VCaP (cell line): ENCODE data around the gene NPFFR1.

Source experiments
- H3K27ac ChIP-seq: fragments of 450-650 bp; 2 replicates; pipeline ENCODE4 v1.5.1; 2017
- CTCF ChIP-seq: fragments of 450-650 bp; conservative IDR thresholded peaks from 2 replicates; pipeline ENCODE4 v1.5.1; 2017; ENCODE audit warnings: mild to moderate bottlenecking, moderate library complexity

NPFFR1 gene

GRCh38 chr10:70283445-70284399 is at the start of gene NPFFR1:
Gene NPFFR1 (minus strand): TSS chr10:70284004. CDS start chr10:70283676, 328 bp downstream.
- peak; percentile 16; the same call in 1 of the 2 replicates for TF ChIP-seq CTCF
- no peak within 1 kb of the TSS for H3K27ac ChIP-seq

GRCh38 chr10:70333268-70333667 is 49.5 kb upstream of the NPFFR1 start:
- TF ChIP-seq CTCF = no peak

GRCh38 chr10:70331486-70332268 is 47.9 kb upstream of the NPFFR1 start:
- no peak for TF ChIP-seq CTCF
- peak overlapping the region; percentile 58 for H3K27ac ChIP-seq

More at GRCh38 chr10:70333268-70333667, 49.5 kb upstream of the NPFFR1 start:
- 0 out of 2 replicates have a peak overlapping the region, but pooled peaks have one; percentile 58 for H3K27ac ChIP-seq

GRCh38 chr10:70331160-70331485 is 47.3 kb upstream of the NPFFR1 start:
- peak overlapping the region; percentile 58 for H3K27ac ChIP-seq
- no peak for TF ChIP-seq CTCF

- peak overlapping the region; percentile 51; the same call in 1 of the 2 replicates for H3K27ac ChIP-seq
Observed at GRCh38 chr10:70330671-70331070, 46.9 kb upstream of the NPFFR1 start.

GRCh38 chr10:70328967-70329366 is 45.2 kb upstream of the NPFFR1 start:
- H3K27ac ChIP-seq = peak overlapping the region; percentile 51
- no peak for TF ChIP-seq CTCF

More at GRCh38 chr10:70330671-70331070, 46.9 kb upstream of the NPFFR1 start:
- TF ChIP-seq CTCF = no peak

GRCh38 chr10:70328018-70328417 is 44.2 kb upstream of the NPFFR1 start:
- no peak for TF ChIP-seq CTCF
- H3K27ac ChIP-seq = no peak overlapping the region
